IPS-NIHi11 (cell line): ENCODE results near the gene TAOK1.
A peak's percentile ranks its signal among the peaks of the same experiment; 100 is the strongest.

Experiments used
- DNase-seq: peaks from one replicate; pipeline ENCODE4 v3.0.0; 2012; ENCODE audit warnings: mixed read lengths, low spot score

Gene TAOK1

GRCh38 chr17:29584452-29585079 is 194.4 kb downstream of the TAOK1 start:
- DNase-seq, result no peak

GRCh38 chr17:29585080-29585751 is 195.1 kb downstream of the TAOK1 start:
- no peak for DNase-seq

GRCh38 chr17:29586676-29587469 is 196.7 kb downstream of the TAOK1 start:
- no peak for DNase-seq

GRCh38 chr17:29587591-29587990 is 197.4 kb downstream of the TAOK1 start:
- no peak for DNase-seq

GRCh38 chr17:29588017-29588561 is 197.9 kb downstream of the TAOK1 start:
- no peak for DNase-seq

GRCh38 chr17:29588562-29589411 is 198.6 kb downstream of the TAOK1 start:
- peak; percentile 72 for DNase-seq

- DNase-seq, result peak; percentile 95
These were observed 199.6 kb downstream of the TAOK1 start, which contains the start of gene GIT1 for GRCh38 chr17:29589524-29590410. TSS of gene GIT1 (minus strand) at chr17:29589648. CDS start at chr17:29589378, 270 bp downstream.

GRCh38 chr17:29590411-29591145 is 200.4 kb downstream of the TAOK1 start:
- DNase-seq, result no peak

- DNase-seq, result peak; percentile 60
These were observed 201.1 kb downstream of the TAOK1 start for GRCh38 chr17:29591146-29591736.

GRCh38 chr17:29591737-29592608 is 201.8 kb downstream of the TAOK1 start:
- peak; percentile 88 for DNase-seq

- no peak for DNase-seq
These were observed 202.8 kb downstream of the TAOK1 start, which contains the start of gene ANKRD13B for GRCh38 chr17:29592850-29593551. TSS of gene ANKRD13B (plus strand) at chr17:29593132. CDS start at chr17:29593622, 490 bp downstream.

GRCh38 chr17:29593591-29594518 is 203.7 kb downstream of the TAOK1 start:
- peak; percentile 50 for DNase-seq

GRCh38 chr17:29594519-29595090 is 204.4 kb downstream of the TAOK1 start:
- DNase-seq, result no peak

GRCh38 chr17:29595107-29595942 is 205.2 kb downstream of the TAOK1 start:
- DNase-seq, result no peak
